ENCODE measurements around the gene TEX50.
"Not testable (repeated sequence)": the region's sequence is repeated elsewhere in the genome, so short reads cannot be mapped to it uniquely, and the experiment has no call there.

The TEX50 gene

GRCh38 chr1:173635116-173635515, at the start of gene TEX50:
Gene TEX50, plus strand, starts transcription at chr1:173635338. Its CDS starts 184 bp downstream, at chr1:173635522.
- no peak for DNase-seq (ENCODE audit: low read depth in 3 of 3)

- DNase-seq (ENCODE audit: low read depth in 3 of 3): no peak
Measured at GRCh38 chr1:173590557-173590956, 44.6 kb upstream of the TEX50 start.

- not testable (repeated sequence) for DNase-seq (ENCODE audit: low read depth in 3 of 3)
Measured at GRCh38 chr1:173591138-173591537, 44.0 kb upstream of the TEX50 start.

GRCh38 chr1:173596097-173596825, 38.9 kb upstream of the TEX50 start:
- no peak for DNase-seq (ENCODE audit: low read depth in 3 of 3)

GRCh38 chr1:173601588-173601987, 33.5 kb upstream of the TEX50 start:
- no peak for DNase-seq (ENCODE audit: low read depth in 3 of 3)

- DNase-seq (ENCODE audit: low read depth in 3 of 3): no peak
Measured at GRCh38 chr1:173603056-173603591, 32.0 kb upstream of the TEX50 start, which contains the start of gene SLC9C2. Gene SLC9C2, minus strand, starts transcription at chr1:173603072. Its CDS starts 1,296 bp downstream, at chr1:173601776.

GRCh38 chr1:173608503-173609216, 26.5 kb upstream of the TEX50 start:
- DNase-seq (ENCODE audit: low read depth in 3 of 3): no peak

GRCh38 chr1:173613086-173613485, 22.1 kb upstream of the TEX50 start:
- DNase-seq (ENCODE audit: low read depth in 3 of 3): not testable (repeated sequence)

GRCh38 chr1:173616859-173617258, 18.3 kb upstream of the TEX50 start:
- no peak for DNase-seq (ENCODE audit: low read depth in 3 of 3)

GRCh38 chr1:173627269-173627668, 7.9 kb upstream of the TEX50 start:
- DNase-seq (ENCODE audit: low read depth in 3 of 3): no peak

GRCh38 chr1:173628888-173629287, 6.2 kb upstream of the TEX50 start:
- no peak for DNase-seq (ENCODE audit: low read depth in 3 of 3)

- not testable (repeated sequence) for DNase-seq (ENCODE audit: low read depth in 3 of 3)
Measured at GRCh38 chr1:173637236-173638042, 2.3 kb downstream of the TEX50 start.

- no peak for DNase-seq (ENCODE audit: low read depth in 3 of 3)
Measured at GRCh38 chr1:173638043-173639021, 3.2 kb downstream of the TEX50 start.

- DNase-seq (ENCODE audit: low read depth in 3 of 3): no peak
Measured at GRCh38 chr1:173639102-173639501, 4.0 kb downstream of the TEX50 start.

GRCh38 chr1:173642450-173643139, 7.5 kb downstream of the TEX50 start:
- DNase-seq (ENCODE audit: low read depth in 3 of 3): not testable (repeated sequence)

GRCh38 chr1:173646656-173647055, 11.5 kb downstream of the TEX50 start:
- no peak for DNase-seq (ENCODE audit: low read depth in 3 of 3)

GRCh38 chr1:173648880-173649605, 13.9 kb downstream of the TEX50 start:
- no peak for DNase-seq (ENCODE audit: low read depth in 3 of 3)

GRCh38 chr1:173660306-173660705, 25.2 kb downstream of the TEX50 start:
- no peak for DNase-seq (ENCODE audit: low read depth in 3 of 3)

- no peak for DNase-seq (ENCODE audit: low read depth in 3 of 3)
Measured at GRCh38 chr1:173661271-173661670, 26.1 kb downstream of the TEX50 start.
